Measurements from ENCODE around the gene GPD1. TPM values are rescaled to one million over a fixed set of nuclear protein-coding genes. Genes with fewer than 3 reads are reported as not detected.

GPD1 gene
- total RNA-seq, 1 experiment from 2014 or later = 1.6 TPM

GRCh38 chr12:50087151-50087550 is 16.7 kb upstream of the GPD1 start (continued):
- TF ChIP-seq REST (IDR thresholded peaks at IDR 0.05; ENCODE audit: low read depth) = no peak

- intact Hi-C loops (cut with micrococcal nuclease) = loop anchor here (5.0 to 10.0 kb wide), 2 partner anchors 224 to 317 kb away; partner anchors contain the start of gene LARP4
- CTCF ChIA-PET = interaction anchor here (0.6 to 2.8 kb wide), 7 partner anchors 10 to 428 kb away, joined by 3 to 16 read pairs (median 3); partner anchors contain the start of gene COX14
- no peaks in the 10 kb centered on the region for H3K9me3 ChIP-seq (ENCODE audit: control insufficient read depth in 1 of 2, insufficient read depth in 1 of 2, low read depth in 1 of 2, low read length in 2 of 2)
- RAD21 ChIA-PET (ENCODE audit: low non-redundant PET in 1 of 2, low total read pairs in 2 of 2, uncharacterized antibody in 2 of 2, unreplicated experiment in 2 of 2) = no interaction called here
- H3K4me1 ChIP-seq (ENCODE audit: control insufficient read depth in 1 of 2, insufficient read depth in 2 of 2, low read length in 2 of 2) = peaks cover 5 to 21% of the 10 kb centered on the region in 2 experiments
- H3K27me3 ChIP-seq (ENCODE audit: insufficient read depth, low read length) = no peaks in the 10 kb centered on the region
- H3K4me2 ChIP-seq (ENCODE audit: low read length) = no peak overlapping the region
- H3K4me3 ChIP-seq (replicated peaks in 1 of 2; ENCODE audit: low read depth in 1 of 2, low read length in 2 of 2) = no peak overlapping the region
- H3K27ac ChIP-seq (ENCODE audit: low read depth, low read length) = no peak overlapping the region
- POLR2A ChIA-PET = interaction anchor here (0.9 to 1.2 kb wide), 2 partner anchors 24 to 79 kb away, joined by 3 to 4 read pairs; partner anchors contain the start of genes CERS5 and COX14
- peaks cover 15% of the 10 kb centered on the region for H3K79me2 ChIP-seq (ENCODE audit: insufficient read depth, low read length)
- peaks cover 4% of the 10 kb centered on the region; the same call in 1 of the 2 replicates for H4K20me1 ChIP-seq (ENCODE audit: insufficient read depth)
- ATAC-seq = no peak
- DNase-seq (ENCODE audit: low read depth, low spot score) = no peak
- no TSS peak for BruUV-seq (replicated peaks)
- H3K9me2 ChIP-seq (ENCODE audit: insufficient read depth) = no peaks in the 10 kb centered on the region
- H3K9ac ChIP-seq (ENCODE audit: low read length) = no peak overlapping the region
- H3K36me3 ChIP-seq (ENCODE audit: control insufficient read depth in 1 of 2, insufficient read depth in 2 of 2, low read length in 2 of 2) = peaks cover 38 to 56% of the 10 kb centered on the region in 2 experiments
- H2AFZ ChIP-seq (ENCODE audit: low read depth, low read length, poor library complexity, severe bottlenecking) = no peak overlapping the region
- TF ChIP-seq EZH2phosphoT487 (IDR thresholded peaks at IDR 0.05; ENCODE audit: borderline replicate concordance) (no peak), ATF3 (IDR thresholded peaks at IDR 0.05) (no peak), CTCF (IDR thresholded peaks at IDR 0.05 in 2 of 3, conservative IDR thresholded peaks at IDR 0.05 in 1 of 3; ENCODE audit: borderline replicate concordance in 1 of 3, insufficient read depth in 1 of 3, low read depth in 2 of 3, low read length in 2 of 3) (no peak), ZFX (IDR thresholded peaks at IDR 0.05) (no peak), CEBPB (IDR thresholded peaks at IDR 0.05; ENCODE audit: low read depth) (no peak), EZH2 (IDR thresholded peaks at IDR 0.05) (no peak), ZNF274 (IDR thresholded peaks at IDR 0.05; ENCODE audit: low read depth, low read length) (no peak), TCF7L2 (IDR thresholded peaks at IDR 0.05; ENCODE audit: borderline replicate concordance, extremely low read depth, insufficient read depth, insufficient read length) (no peak), EGR1 (IDR thresholded peaks at IDR 0.05; ENCODE audit: low read depth) (no peak), JUND (IDR thresholded peaks at IDR 0.05) (no peak), YY1 (IDR thresholded peaks at IDR 0.05; ENCODE audit: extremely low read depth, insufficient replicate concordance, low read depth, low read length) (no peak), RAD21 (IDR thresholded peaks at IDR 0.05; ENCODE audit: low read depth) (no peak), CBX3 (IDR thresholded peaks at IDR 0.05; ENCODE audit: low read depth) (no peak), SRF (IDR thresholded peaks at IDR 0.05; ENCODE audit: low read depth) (no peak), REST (IDR thresholded peaks at IDR 0.05; ENCODE audit: low read depth) (no peak), POLR2AphosphoS5 (IDR thresholded peaks at IDR 0.05; ENCODE audit: low read depth, low read length) (no peak)
These were observed 15.8 kb upstream of the GPD1 start for GRCh38 chr12:50087995-50088394.

All from HCT116 (cell line).